Measurements from ENCODE around the gene ITPR3. TPM values are rescaled to one million over a fixed set of nuclear protein-coding genes. Genes with fewer than 3 reads are reported as not detected.
A peak's percentile ranks its signal among the peaks of the same experiment; 100 is the strongest.

ITPR3 gene
- total and polyA plus RNA-seq, 3 donors from 2014 or later = 58.2 to 146 (median 80.3) TPM

- DNase-seq = no peak
- H3K4me3 ChIP-seq = no peak overlapping the region
- intact Hi-C loops (cut with DNase I; ENCODE audit: low total_unique reads) = no loop called here
- WGBS, 2 donors = 68 to 78% methylated on average over 5 to 9 of the region's 9 CpGs
- H3K27me3 ChIP-seq = no peaks in the 10 kb centered on the region
- peaks cover 4% of the 10 kb centered on the region for H3K4me1 ChIP-seq
- H3K36me3 ChIP-seq (ENCODE audit: low read depth, missing control alignments) = no peaks in the 10 kb centered on the region
- TF ChIP-seq POLR2A (IDR thresholded peaks at IDR 0.05) (no peak), CTCF (IDR thresholded peaks at IDR 0.05) (no peak)
- H3K27ac ChIP-seq = no peak overlapping the region
- H3K9me3 ChIP-seq = no peaks in the 10 kb centered on the region
Observed at GRCh38 chr6:33742092-33742491, 121.0 kb downstream of the ITPR3 start.

- Histone ChIP-seq H3K4me3 (no peak overlapping the region), H3K4me1 (peaks cover 4% of the 10 kb centered on the region), H3K36me3 (ENCODE audit: low read depth, missing control alignments) (no peaks in the 10 kb centered on the region), H3K27ac (no peak overlapping the region), H3K9me3 (no peaks in the 10 kb centered on the region), H3K27me3 (no peaks in the 10 kb centered on the region)
- TF ChIP-seq CTCF (IDR thresholded peaks at IDR 0.05) (no peak), POLR2A (IDR thresholded peaks at IDR 0.05) (no peak)
- peak; percentile 76 for DNase-seq
- 43 to 45% methylated on average over 7 of the region's 7 CpGs for WGBS, 2 donors
- intact Hi-C loops (cut with DNase I; ENCODE audit: low total_unique reads) = no loop called here
Observed at GRCh38 chr6:33742837-33743236, 121.7 kb downstream of the ITPR3 start.

- H3K4me1 ChIP-seq = peaks cover 4% of the 10 kb centered on the region
- H3K4me3 ChIP-seq = no peak overlapping the region
- H3K9me3 ChIP-seq = no peaks in the 10 kb centered on the region
- H3K36me3 ChIP-seq (ENCODE audit: low read depth, missing control alignments) = no peaks in the 10 kb centered on the region
- WGBS, 2 donors = 50 to 51% methylated on average over 10 to 11 of the region's 11 CpGs
- TF ChIP-seq POLR2A (IDR thresholded peaks at IDR 0.05) (no peak), CTCF (IDR thresholded peaks at IDR 0.05) (peak; percentile 66 to 82 (median 78))
- intact Hi-C loops (cut with DNase I; ENCODE audit: low total_unique reads) = no loop called here
- peak; percentile 83 for DNase-seq
- H3K27ac ChIP-seq = no peak overlapping the region
- no peaks in the 10 kb centered on the region for H3K27me3 ChIP-seq
Observed at GRCh38 chr6:33744001-33744848, 123.1 kb downstream of the ITPR3 start.

GRCh38 chr6:33744895-33745546 lies 123.9 kb downstream of the ITPR3 start:
- no peak overlapping the region for H3K4me3 ChIP-seq
- 68 to 72% methylated on average over 10 to 13 of the region's 13 CpGs for WGBS, 2 donors
- DNase-seq = no peak
- peaks cover 4% of the 10 kb centered on the region for H3K4me1 ChIP-seq
- no peaks in the 10 kb centered on the region for H3K9me3 ChIP-seq
- no peak for TF ChIP-seq CTCF (IDR thresholded peaks at IDR 0.05)
- TF ChIP-seq POLR2A (IDR thresholded peaks at IDR 0.05) = no peak
- no peaks in the 10 kb centered on the region for H3K36me3 ChIP-seq (ENCODE audit: low read depth, missing control alignments)
- no peak overlapping the region for H3K27ac ChIP-seq
- intact Hi-C loops (cut with DNase I; ENCODE audit: low total_unique reads) = no loop called here
- H3K27me3 ChIP-seq = no peaks in the 10 kb centered on the region
